Hematopoietic multipotent progenitor cell (in vitro differentiated cells): ENCODE results near the gene KCNQ4. TPM values are rescaled to one million over a fixed set of nuclear protein-coding genes. Genes with fewer than 3 reads are reported as not detected.

ENCODE experiments used
- DNase-seq, 3 donors: peaks; one replicate each; pipeline ENCODE4 v3.0.0-alpha.2; 2011 to 2015; ENCODE audit warnings: low read depth in 2 of 3, low spot score in 2 of 3
- total RNA-seq: library from RNA; depleted of rRNA; stranded (reverse); fragments of >200 nt; gene quantifications from one replicate; pipeline ENCODE4 v1.2.3, GENCODE V29; 2012

KCNQ4 gene
- total RNA-seq, 1 donor: 0.54 TPM

DNA sequence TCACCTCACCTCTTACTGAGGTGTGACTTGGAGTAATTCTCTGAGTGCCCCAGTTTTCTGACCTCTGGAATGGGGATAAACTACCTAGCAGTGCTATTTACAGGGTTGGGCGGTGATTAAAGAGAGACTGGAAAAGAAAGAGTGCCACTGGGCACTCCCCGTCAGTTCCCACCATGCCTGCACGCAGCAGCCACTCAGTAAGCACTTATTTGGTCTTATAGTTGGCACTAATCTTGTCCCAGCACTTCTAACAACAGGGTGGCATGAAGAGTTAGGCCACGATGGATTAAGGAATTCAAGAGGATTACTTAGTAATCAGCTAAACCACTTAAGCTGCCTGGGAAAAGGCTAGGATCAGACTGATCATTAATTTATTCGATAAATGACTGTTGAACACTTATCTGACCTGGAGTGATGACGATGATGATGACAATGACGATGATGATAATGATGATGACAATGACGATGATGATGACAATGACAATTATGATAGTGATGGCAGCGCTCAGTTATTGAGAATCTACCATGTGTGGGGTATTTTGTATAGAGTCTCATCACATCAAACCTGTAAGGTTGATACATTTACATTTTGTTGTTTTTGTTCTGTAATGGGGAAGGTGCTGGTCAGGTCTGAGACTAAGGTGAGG is 73.2 kb downstream of the KCNQ4 start:
- no peak for DNase-seq

DNA sequence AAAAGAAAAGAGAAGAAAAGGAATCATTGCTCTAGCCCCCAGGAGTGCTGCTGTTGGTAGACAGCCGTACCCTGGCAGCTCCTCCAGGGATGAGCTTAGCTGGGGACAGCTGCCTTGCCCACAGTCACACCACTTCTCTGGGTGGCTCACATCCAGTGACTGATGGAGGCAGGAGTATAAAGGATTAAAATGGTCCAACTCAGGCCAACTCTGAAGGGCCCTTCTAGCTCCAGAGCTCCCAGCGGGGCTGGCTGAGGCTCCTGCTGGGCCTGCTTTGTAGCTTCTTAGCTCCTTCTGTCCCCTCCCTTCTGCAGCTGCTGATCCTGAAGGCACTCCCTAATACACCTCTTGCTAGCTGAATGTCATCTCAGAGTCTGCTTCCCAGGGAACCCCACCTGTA is 74.2 kb downstream of the KCNQ4 start:
- DNase-seq: no peak

DNA sequence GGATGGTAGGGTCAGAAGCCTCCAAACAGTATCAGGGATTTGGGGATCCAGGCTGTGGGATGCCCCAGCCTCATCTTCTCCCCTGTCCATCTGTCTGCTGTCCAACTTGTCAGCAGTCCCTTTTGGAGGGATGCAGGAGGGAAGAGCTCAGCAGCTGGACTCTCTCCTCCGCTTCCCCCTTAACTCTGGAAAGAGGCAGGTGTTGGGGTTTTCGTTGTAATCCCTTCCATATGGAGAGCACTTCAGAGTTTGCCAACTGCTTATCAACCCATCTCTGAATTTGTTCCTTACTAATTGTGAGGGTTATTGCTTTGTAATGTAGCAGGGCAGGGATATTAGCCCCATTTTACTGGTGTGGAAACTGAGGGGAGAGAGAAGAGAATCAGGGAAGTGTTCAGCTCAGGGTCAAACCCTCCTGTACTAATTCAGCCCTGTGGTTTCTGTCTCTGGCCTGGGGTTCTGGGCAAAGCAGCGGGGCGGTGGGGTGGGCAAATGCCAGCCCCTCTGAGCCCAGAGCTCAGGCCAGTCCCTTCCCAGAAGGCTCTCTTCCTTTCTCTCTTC is 75.3 kb downstream of the KCNQ4 start:
- no peak for DNase-seq

DNA sequence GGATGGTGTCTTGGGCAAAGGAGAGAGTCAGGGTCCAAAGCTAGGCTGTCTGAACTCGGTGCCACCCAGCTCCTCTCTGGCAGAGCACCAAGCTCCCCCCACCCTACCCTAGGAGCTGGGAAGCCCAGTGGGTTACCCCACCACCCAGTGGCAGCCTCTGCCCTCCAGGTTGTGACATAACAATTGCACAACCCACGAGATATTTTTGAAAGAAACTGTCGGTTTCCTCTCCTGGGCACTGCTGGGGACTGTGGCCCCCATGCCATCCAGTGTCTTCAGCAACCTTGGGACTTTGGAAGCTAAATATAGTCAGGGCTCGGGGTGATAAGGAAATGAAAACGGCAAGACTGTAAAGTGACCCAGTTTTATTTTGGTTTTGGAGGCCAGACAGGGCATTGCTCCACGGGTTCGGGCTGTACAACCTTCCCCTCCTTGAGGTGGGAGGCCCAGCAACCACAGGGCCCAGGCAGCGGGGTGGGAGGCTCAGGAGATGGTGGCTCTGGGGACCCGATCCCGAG is 77.2 kb downstream of the KCNQ4 start:
- peak in 1 of 3 donors; percentile 38 for DNase-seq

DNA sequence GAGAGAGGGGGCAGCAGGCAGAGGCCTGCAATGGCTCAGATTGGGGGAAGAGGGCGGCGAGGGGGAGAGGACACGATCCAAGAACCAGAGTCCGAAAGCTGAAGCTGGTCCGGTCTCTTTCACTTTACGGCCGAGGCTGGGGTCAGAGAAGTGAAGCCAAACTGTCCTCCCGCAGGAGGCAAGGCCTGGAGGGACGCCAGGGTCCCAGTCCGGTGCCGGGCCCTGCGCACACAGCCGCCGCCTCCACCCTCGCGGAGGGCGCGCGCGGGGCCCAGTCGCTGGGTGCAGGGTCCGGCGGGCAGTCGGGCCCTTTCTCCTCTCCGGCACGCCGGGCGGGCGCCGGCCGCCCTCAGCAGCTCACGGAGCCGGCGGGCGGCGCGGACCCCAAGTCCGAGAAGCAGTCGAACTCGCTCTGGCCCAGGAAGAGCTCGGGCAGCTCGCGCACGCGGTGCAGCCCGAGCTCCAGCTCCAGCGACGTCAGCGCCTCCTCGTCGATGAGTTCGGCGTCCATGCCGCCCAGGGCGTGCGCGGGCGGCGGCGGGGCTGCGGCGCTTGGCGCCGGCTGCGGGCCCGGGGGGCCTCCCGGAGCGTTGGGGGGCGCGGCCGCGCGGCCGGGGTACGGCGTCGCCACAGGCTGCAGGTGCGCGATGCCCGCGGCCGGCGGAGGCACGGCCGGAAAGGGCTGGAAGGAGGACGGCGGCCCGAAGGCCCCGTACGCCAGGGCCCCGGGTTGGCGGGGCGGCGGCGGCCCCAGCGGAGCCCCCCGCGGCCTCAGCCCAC is 77.8 kb downstream of the KCNQ4 start:
- peak in 2 of 3 donors; percentile 27 to 52 for DNase-seq

DNA sequence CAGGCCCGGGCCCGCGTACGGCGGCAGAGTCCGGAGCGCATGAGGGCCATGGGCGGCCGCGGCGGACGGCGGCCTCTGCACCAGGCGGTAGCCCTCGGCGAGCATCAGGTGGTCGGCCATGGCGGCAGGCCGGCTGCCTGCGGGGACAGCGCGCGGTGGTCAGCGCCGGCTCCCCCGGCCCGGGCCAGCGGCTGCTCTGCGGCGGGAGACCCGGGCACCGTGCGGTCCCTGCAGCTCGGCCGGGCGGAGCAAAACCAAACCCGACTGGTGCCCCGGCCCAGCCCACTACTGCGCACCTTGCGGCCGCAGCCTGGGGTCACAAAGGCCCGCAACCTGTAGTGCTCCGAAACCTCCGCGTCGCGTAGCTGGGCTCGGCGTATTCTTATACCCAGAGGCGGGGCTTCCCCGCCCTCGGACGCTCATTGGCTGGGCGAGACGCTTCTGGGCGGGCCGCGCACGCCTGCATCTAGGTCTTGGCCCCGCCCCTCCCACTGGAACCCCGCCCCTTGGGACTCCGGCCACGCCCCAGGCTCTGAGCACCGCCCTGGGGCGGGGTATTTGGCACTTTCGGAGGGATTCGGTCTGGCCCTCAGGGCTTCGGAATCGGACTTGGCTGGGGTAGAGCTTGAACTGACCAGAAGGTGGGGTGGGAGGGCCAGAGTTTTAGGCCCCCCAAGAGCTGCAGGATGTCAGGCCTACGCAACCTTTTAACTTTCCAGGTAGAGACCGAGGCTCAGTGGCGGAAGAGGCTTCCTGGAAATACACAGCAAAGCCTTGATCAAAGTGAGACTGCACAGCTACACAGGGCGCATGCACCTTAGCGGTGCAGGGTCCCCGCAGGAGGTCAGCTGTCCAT is 78.6 kb downstream of the KCNQ4 start, which contains the start of gene CITED4:
CITED4 (minus strand) TSS at position 356 of the 856 bp plus-strand sequence; CDS start at position 120, 236 bp downstream.
- peak; percentile 91 to 96 (median 95) for DNase-seq

DNA sequence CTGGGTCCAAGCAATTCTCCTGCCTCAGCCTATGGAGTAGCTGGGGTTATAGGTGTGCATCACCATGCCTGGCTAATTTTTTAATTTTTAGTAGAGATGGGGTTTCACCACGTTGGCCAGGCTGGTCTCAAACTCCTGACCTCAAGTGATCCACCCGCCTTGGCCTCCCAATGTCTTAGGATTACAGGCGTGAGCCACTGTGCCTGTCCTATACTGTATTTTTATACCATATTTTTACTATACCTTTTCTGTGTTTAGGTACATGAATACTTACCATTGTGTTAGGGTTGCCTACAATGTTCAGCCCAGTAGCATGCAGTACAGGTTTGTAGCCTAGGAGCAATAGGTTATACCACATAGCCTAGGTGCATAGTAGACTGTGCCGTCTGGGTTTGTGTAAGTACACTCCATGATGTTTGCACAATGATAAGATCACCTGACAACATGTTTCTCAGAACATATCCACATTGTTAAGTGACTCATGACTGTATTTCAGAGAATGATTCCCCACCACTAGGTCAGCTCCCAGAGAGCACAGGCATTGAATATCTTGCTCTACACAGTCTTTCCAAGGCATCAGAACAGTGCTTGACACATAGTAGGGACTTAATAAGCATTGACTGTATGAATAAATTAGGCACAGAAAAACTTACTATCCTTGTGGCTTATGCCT is 84.6 kb downstream of the KCNQ4 start:
- DNase-seq: no peak

DNA sequence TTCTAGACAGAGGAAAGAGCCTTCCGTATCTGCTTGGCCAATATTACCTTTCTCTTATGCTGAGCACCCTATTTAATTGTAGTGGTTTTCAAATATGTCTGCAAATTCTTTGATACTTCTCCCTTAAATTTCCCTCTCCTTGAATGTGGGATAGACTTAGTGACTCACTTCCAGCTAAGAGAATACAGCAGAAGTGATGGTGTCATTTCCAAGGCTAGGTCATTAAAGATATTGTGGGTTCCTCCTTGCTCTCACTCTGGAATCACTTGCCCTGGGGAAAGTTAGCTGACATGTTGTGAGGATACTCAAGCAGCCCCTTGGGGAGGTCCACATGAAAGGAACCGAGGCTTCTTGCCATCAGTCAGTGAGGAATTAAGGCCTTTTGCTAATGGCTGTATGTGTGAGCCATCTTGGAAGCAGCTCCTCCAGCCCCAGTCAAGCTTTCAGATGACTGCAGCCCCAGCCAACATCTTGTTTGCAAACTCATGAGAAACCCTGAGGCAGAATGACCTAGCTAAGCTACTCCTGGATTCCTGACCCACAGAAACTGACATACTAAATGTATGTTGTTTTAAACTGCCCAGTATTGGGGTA is 86.6 kb downstream of the KCNQ4 start:
- no peak for DNase-seq

DNA sequence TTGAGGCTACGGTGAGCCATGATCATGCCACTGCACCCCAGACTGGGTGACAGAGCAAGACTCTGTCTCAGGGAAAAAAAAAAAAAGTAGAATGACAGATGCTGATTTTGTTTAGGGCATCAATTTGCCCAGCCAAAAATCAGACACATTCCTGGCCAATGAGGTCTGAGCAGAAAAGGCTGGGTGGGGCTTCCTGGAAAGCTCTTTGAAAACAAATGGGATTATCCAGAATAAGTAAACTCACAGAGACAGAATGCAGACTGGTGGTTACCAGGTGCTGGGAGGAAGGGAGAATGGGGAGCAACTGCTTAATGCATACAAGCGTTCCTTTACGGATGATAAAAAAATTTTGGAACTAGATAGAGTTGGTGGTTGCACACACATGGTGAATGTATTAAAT is 88.7 kb downstream of the KCNQ4 start:
- DNase-seq: no peak

DNA sequence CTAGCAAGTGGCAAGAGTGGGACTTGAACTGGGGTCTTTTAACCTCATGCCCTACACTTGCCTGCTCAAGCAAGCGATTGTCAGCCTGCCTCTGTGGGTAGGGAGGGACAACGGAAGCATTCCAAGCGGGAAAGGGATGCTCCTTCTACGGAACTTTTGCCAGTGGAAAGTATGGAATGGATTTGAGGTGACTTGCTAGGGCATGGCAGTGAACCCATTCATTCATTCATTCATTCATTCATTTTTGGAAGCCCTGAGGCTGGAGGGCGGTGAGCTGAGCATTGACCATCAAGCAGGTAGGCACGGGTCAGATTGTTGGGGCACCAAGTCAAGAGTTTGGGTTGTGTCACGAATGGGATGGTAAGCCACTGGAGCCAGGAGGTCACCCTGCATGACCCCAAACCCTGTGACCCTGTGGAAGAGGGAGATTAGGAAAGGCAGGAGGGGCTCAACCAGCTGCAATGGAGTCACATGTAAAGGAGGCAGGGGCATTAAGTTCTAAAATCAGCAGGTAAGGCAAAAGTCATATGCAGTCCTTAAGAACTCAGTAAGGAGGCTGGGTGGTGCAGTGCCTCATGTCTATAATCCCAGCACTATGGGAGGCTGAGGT is 90.4 kb downstream of the KCNQ4 start:
- no peak for DNase-seq

DNA sequence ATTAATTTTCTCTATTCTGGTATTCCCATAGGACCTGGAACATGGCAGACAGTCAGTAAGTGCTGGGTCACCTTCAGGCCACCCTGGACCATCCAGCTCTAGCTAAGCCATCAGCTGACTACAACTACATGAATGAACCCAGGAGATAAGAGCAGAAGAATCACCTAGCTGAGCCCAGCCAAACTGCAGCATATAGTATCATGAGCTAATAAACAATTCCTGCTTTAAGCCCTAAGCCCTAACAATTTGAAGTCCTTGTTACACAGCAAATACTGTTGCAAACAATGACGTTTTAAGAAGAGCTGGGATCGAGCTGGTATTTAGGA is 92.8 kb downstream of the KCNQ4 start:
- no peak for DNase-seq

DNA sequence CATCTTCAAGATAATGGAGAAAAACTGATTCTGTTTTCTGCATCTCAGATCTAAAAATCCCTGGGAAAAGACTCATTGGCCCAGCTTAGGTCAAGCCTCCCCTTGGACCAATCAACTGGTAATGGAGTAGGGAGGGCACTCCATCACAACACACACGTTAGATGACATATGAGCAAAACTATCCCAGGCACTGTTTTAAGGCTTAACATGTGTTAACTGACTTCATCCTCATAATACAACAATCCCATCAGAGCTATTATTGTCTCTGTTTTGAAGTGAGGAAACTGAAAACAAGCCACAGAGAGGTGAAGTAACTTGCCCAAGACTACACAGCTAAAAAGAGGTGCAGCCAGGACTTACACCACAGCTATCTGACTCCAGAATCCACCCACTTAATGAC is 93.3 kb downstream of the KCNQ4 start:
- DNase-seq: no peak

DNA sequence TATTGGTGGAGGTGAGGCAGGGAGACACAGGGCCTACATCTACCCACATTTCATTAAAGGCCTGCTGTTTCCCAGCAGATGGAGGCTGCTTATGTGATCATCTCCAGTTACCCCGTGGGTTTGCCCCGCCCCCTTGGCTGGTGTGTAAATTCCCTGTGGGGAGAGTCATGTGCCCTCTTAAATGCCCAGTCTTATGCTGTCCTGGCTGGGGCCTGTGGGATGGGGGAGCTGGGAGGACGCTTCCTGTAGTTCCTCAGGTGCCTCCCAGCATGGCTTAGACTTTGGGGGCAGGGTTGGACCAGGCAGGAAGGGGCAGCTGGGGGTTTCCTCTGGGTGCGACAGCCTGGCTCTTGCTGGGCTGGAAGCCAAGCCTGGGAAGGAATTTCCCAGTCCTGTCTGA is 94.1 kb downstream of the KCNQ4 start:
- DNase-seq: peak in 2 of 3 donors; percentile 25 to 39

DNA sequence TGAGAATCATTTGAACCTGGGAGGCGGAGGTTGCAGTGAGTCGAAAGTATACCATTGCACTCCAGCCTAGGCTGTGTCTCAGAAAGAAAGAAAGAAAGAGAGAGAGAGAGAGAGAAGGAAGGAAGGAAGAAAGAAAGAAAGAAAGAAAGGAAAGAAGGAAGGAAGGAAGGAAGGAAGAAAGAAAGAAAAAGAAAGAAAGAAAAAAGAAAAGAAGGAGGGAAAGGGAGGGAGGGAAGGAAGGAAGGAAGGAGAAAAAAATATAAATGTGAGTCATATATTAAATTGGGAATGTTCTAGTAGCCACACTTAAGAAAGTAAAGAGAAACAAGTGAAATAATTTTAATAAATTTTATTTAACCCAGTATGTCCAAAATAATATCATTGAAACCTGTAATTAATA is 95.3 kb downstream of the KCNQ4 start:
- no peak for DNase-seq

DNA sequence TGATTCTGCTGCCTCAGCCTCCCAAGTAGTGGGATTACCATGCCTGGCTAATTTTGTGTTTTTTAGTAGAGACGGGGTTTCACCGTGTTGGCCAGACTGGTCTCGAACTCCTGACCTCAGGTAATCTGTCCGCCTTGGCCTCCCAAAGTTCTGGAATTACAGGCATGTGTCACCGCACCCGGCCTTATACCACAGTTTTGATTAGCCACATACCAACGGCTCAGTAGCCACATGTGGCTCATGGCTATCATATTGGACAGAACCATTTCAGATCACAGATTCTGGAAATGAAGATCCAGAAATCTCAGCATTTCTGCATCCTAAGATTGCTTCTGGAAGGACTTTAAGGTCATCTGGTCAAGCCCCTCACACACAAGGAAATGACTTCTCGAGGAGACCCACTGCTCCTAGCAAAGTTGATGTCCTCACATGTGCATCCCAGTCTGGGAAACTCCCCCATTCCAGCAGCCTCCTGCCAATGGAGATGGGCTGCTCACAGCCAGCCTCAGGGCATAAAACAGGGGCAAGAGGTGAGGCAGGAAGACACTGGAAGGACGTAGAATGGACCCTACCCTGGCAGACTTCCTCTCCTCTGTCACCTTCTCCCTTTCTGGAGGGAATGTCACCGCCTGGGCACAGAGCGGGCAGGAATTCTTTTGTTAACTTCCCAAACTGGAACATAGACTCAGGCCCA is 96.0 kb downstream of the KCNQ4 start:
- DNase-seq: no peak

DNA sequence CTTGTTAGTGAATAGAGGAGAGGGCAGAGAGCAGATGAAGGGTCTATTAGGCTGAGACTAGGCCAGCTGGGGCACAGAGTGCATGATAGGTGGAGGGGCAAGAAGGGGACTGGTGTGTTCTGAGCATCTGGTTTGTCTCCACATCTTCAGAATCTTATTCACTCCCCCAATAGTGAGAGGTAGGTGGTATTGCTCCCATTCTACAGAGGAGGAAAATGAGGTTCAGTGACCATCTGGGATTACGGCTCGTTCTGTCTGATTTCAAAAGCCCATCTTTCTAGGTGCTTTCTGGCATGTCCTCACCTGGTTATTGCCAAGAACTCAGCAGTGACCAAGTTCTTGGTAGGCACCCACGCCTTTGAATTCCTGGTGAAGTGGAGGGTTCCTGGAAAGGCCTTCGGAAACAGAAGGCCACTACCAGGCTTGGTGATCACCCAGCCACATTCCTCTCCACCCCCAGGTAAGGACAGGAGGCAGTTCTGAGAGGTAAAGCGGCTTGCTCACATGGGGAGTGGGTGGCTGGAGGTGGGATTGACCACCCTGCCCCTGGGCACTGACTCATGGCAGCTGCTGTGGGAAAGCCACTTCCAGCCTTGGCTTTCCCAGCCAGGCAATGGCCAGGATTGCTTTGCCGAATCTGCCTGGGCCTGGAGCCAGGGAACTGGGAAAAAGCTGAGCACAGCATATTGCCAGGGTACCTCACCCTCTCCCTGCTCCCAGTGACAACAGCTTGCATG is 97.4 kb downstream of the KCNQ4 start:
- DNase-seq: no peak

DNA sequence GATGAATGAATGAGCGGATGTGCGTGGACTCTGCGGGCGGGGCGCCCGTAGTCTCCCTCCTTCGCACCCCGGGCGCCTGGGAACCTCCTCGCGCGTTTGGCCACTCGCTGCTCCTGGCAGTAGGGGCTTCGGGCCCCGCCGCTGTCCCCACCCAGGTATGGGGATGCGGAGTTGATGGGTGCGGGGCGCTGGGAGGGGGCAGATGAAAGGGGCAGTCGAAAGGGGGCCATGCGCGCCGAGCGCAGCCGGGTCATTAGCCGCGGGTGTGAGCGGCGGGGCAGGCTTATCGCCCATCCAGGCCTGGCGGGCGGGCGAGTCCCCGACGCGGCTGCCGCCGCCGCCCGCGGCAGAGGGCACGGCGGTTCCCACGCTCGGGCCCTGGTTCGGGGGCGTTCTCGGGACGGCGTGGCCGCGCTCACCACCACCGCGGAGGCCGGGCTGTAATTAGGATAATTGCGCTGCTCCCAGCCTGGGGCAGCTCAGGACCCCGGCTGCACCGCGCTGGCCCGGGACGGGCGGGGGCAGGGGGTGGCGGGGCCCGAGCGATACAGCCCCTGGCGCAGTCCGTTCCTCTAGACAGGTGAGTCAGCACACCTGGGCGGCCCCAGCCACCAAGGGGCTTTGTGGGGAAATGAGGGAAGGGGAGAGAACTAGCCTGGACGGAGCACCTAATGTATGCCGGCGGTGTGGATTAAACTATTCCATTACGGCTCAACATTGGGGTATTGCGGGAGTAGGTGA is 100.6 kb downstream of the KCNQ4 start:
- DNase-seq: peak in 2 of 3 donors; percentile 21 to 25
